ENCODE results near the gene PHLDB2. TPM values are rescaled to one million over a fixed set of nuclear protein-coding genes. Genes with fewer than 3 reads are reported as not detected.

PHLDB2 gene
- polyA plus RNA-seq, 1 donor (not counting 4 experiments of a cell fraction or from before 2014, with no cell fraction given) = 150 TPM

DNA sequence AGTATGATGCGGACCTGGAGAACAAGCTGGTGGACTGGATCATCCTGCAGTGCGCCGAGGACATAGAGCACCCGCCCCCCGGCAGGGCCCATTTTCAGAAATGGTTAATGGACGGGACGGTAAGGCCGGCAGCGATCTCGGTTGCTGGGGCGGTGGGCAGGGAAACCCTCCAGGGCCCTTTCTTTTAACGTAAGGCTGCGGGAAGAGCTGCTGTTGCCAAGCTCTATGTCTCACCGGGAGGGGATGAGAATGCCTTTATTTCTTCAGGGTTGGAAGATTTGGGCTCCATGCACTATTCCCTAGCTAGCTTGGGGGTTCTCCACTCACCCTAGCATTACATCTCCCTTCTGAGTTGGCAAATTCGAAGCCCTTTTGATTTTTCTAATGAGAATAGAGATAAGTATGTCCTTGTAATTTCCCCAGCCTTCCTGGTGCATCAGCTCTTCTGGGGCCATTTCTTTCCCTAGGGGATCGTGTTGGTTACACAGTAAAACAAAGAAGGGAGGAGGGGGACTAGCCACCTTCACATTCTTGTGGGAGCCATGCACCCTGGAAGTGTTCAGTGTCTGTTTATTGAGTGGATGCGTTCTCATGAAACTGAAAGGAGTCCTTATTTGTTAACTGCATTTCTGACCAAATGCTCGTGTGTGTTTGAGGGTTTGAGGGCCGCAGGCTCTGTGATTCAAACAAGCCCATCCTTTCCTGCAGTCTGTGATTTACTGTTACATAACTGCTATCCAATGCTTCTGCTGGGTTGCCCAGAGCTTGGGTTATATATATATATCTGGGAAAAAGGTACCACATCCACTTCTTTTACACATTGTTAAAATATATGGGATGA is 140.6 kb downstream of the PHLDB2 start:
- peaks cover 57% of the 10 kb centered on the region for H3K4me1 ChIP-seq (ENCODE audit: control insufficient read depth, extremely low read depth, insufficient read depth, low read length)
- peak overlapping the region; percentile 46 to 73 (median 65) for H3K4me3 ChIP-seq (ENCODE audit: control insufficient read depth in 2 of 3, extremely low read depth in 1 of 3, insufficient read depth in 2 of 3, low read depth in 1 of 3, low read length in 3 of 3)
- no peak overlapping the region for H3K27ac ChIP-seq (ENCODE audit: control insufficient read depth, insufficient read depth, low read length)
- H3K4me2 ChIP-seq (ENCODE audit: control insufficient read depth, extremely low read depth, insufficient read depth, low read depth, low read length) = peak overlapping the region; percentile 77
- H3K9me1 ChIP-seq (ENCODE audit: control insufficient read depth, extremely low read depth, insufficient read depth, low read length) = no peaks in the 10 kb centered on the region
- no peaks in the 10 kb centered on the region for H3K27me3 ChIP-seq (ENCODE audit: control insufficient read depth, extremely low read depth, insufficient read depth, low read length)
- peak overlapping the region; percentile 65 for H3K9ac ChIP-seq (ENCODE audit: control insufficient read depth, extremely low read depth, insufficient read depth, low read length)
- no peak for TF ChIP-seq CTCF (optimal IDR thresholded peaks at IDR 0.05 in 1 of 3, IDR thresholded peaks at IDR 0.05 in 1 of 3, conservative IDR thresholded peaks at IDR 0.05 in 1 of 3; ENCODE audit: extremely low read depth in 1 of 3, insufficient read depth in 2 of 3, low read length in 3 of 3)
- no peak for TF ChIP-seq EZH2 (IDR thresholded peaks at IDR 0.05; ENCODE audit: low read length)
- H2AFZ ChIP-seq (ENCODE audit: control insufficient read depth, low read length) = peak overlapping the region; percentile 95
- dilution Hi-C loops (cut with MboI; ENCODE audit: extremely low pct_ligation_motif_present, low sequenced_read_pairs) = no loop called here
- H4K20me1 ChIP-seq (ENCODE audit: control insufficient read depth, extremely low read depth, insufficient read depth, low read length) = no peaks in the 10 kb centered on the region
- no peaks in the 10 kb centered on the region for H3K9me3 ChIP-seq (ENCODE audit: control insufficient read depth, low read depth, low read length)
- H3K36me3 ChIP-seq (ENCODE audit: control insufficient read depth in 2 of 2, extremely low read depth in 1 of 2, insufficient read depth in 2 of 2, low read length in 2 of 2) = no peaks in the 10 kb centered on the region
- H3K79me2 ChIP-seq (ENCODE audit: control insufficient read depth, insufficient read depth, low read length) = peaks cover 2% of the 10 kb centered on the region
- DNase-seq (ENCODE audit: low read depth, low spot score) = no peak
- no peak for FAIRE-seq

DNA sequence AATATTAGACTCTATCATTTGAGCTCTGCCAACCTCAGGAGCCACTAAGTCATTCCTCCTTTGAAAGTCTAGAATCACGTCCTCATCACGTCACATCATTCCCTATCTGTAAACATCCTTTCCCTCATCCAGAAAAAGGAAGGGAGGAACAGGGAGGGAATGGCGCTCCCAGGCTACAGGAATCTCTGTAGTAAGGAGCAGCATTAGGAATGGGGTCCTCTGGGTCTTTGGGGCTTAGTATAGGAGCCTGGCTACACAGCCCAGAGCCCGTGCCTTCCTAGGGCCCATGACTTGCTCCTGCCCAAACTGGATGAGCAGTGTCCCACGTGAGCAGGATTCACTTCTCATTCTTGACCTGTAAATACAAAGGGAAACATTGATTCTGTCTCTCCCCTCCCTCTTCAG is 141.3 kb downstream of the PHLDB2 start:
- H3K4me3 ChIP-seq (ENCODE audit: control insufficient read depth in 2 of 3, extremely low read depth in 1 of 3, insufficient read depth in 2 of 3, low read depth in 1 of 3, low read length in 3 of 3) = peak overlapping the region in 2 of 3 experiments; percentile 65 to 73
- no peaks in the 10 kb centered on the region for H3K27me3 ChIP-seq (ENCODE audit: control insufficient read depth, extremely low read depth, insufficient read depth, low read length)
- no peaks in the 10 kb centered on the region for H3K9me1 ChIP-seq (ENCODE audit: control insufficient read depth, extremely low read depth, insufficient read depth, low read length)
- no peak overlapping the region for H3K27ac ChIP-seq (ENCODE audit: control insufficient read depth, insufficient read depth, low read length)
- H3K36me3 ChIP-seq (ENCODE audit: control insufficient read depth in 2 of 2, extremely low read depth in 1 of 2, insufficient read depth in 2 of 2, low read length in 2 of 2) = no peaks in the 10 kb centered on the region
- peaks cover 64% of the 10 kb centered on the region for H3K4me1 ChIP-seq (ENCODE audit: control insufficient read depth, extremely low read depth, insufficient read depth, low read length)
- dilution Hi-C loops (cut with MboI; ENCODE audit: extremely low pct_ligation_motif_present, low sequenced_read_pairs) = no loop called here
- H3K4me2 ChIP-seq (ENCODE audit: control insufficient read depth, extremely low read depth, insufficient read depth, low read depth, low read length) = peak overlapping the region; percentile 77
- FAIRE-seq (no peak), DNase-seq (ENCODE audit: low read depth, low spot score) (no peak)
- H2AFZ ChIP-seq (ENCODE audit: control insufficient read depth, low read length) = no peak overlapping the region
- TF ChIP-seq CTCF (optimal IDR thresholded peaks at IDR 0.05 in 1 of 3, IDR thresholded peaks at IDR 0.05 in 1 of 3, conservative IDR thresholded peaks at IDR 0.05 in 1 of 3; ENCODE audit: extremely low read depth in 1 of 3, insufficient read depth in 2 of 3, low read length in 3 of 3) = no peak
- TF ChIP-seq EZH2 (IDR thresholded peaks at IDR 0.05; ENCODE audit: low read length) = no peak
- H3K79me2 ChIP-seq (ENCODE audit: control insufficient read depth, insufficient read depth, low read length) = peaks cover 2% of the 10 kb centered on the region
- no peaks in the 10 kb centered on the region for H4K20me1 ChIP-seq (ENCODE audit: control insufficient read depth, extremely low read depth, insufficient read depth, low read length)
- H3K9me3 ChIP-seq (ENCODE audit: control insufficient read depth, low read depth, low read length) = no peaks in the 10 kb centered on the region
- H3K9ac ChIP-seq (ENCODE audit: control insufficient read depth, extremely low read depth, insufficient read depth, low read length) = no peak overlapping the region

Data from keratinocyte (primary cell).